Left kidney (tissue), 2 donors: ENCODE measurements around the gene CLDN34. TPM values are rescaled to one million over a fixed set of nuclear protein-coding genes. Genes with fewer than 3 reads are reported as not detected.
A peak's percentile ranks its signal among the peaks of the same experiment; 100 is the strongest.

Experiments used
- DNase-seq: peaks from one replicate; pipeline ENCODE4 v3.0.0-alpha.2; 2013
- polyA plus RNA-seq: library from polyadenylated mRNA; unstranded; fragments of 120-200 nt; gene quantifications from one replicate; pipeline ENCODE4 v1.2.1, GENCODE V29; 2013; ENCODE audit not compliant: insufficient read length

CLDN34 gene
- polyA plus RNA-seq, 1 donor, result 0.18 TPM

DNA sequence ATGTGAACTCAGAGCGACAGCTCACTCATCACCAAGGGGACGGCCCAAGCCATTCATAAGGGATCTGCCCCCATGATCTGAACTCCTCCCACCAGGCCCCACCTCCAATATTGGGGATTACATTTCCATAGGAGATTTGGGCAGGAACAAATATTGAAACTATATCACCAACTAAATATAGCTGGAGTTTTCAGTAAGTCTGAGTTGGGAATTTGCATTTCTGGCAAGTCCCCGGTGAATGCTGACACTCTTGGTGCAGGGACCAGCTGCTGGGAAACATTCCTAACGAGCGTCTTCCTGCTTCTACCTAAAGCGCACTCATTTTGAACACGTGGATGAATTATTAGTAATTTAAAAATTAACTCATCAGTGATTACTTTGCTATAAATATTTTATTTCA lies 13.2 kb downstream of the CLDN34 start:
- no peak for DNase-seq

DNA sequence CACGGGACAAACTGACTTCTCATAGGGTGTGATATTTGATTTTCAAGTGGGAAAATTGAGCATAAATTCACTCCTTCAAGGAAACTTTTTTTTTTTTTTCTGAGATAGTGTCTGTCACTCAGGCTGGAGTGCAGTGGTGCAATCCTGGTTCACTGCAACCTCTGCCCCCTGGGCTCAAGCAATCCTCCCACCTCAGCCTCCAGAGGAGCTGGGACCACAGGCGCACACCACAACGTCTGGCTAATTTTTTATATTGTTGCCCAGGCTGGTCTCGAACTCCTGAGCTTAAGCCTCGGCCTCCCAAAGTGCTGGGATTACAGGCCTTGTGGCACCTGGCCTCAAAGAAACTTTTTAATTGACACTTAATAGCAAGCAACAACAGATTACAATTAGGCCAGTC lies 13.8 kb downstream of the CLDN34 start:
- no peak for DNase-seq

DNA sequence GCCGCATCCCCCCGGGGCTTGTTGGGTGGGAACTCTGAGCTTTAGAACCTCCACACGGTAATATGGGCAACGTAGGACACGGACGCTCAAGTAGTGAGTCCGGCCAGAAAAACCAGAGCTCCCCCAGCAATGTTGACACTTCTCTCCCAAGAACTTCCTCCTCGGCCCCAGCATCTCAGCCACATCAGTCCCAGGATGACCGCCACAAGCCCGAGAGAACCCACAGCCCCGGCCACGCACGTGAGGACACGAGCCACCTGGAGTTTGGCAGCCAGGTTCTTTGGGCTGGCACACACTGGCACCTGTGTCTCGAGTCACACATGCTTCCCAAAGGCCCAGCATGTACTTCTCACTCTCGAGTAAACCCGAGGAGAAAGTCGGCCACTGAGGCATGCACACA lies 16.3 kb downstream of the CLDN34 start:
- DNase-seq, result no peak

DNA sequence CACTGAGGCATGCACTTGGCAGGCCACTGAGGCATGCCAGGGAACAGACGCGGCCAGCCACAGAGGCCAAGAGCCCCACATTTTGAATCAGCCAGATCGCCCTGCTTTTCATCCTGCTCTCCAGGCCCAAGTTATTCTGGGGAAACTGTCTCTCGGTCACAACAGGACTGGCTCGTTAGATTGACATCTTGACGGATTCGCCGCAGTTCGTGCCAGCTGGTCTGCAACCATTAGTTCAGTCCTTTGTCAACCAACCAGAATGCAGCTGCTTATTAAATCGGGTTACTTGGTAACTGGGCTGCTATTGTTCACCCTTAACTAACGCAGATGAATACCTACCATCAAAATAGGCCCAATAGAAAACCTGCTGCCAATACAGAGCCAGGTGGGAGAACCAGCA lies 16.7 kb downstream of the CLDN34 start:
- DNase-seq, result no peak

DNA sequence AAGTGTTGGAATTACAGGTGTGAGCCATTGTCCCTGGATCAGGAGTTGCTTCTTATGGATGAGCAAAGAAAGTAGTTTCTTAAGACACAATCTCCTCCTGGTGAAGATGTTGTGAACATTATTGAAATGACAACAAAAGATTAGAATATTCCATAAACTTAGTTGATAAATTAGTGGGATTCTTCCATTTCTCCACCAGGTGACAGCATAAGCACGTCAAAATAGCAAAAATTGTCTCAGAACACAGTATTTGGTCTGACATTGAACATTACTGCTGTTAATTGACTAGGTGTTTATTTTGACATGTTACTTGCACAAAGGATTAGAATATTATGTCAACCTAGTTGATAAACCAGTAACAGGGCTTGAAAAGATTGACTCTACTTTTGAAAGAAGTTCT lies 21.6 kb downstream of the CLDN34 start:
- no peak for DNase-seq

DNA sequence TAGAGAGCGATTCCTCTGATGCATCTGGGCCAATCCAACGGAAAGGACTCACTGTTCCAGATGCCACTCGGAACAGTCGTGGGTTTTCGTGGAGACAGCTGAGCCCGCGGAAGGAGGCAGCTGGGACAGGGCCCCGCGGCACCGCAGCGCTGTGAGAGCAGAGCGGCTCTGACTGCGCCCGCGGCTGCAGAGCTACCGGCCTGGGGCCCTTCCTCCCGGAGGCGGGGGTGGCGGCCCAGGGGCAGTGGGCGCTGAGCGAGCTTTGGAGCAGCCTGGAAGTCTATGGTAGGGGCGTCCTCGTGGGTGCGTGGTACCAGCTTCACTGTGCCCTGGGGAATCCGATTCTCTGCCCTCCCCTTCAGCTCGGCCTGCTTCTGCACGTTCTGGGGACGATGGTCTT lies 24.9 kb downstream of the CLDN34 start:
- DNase-seq, result no peak

DNA sequence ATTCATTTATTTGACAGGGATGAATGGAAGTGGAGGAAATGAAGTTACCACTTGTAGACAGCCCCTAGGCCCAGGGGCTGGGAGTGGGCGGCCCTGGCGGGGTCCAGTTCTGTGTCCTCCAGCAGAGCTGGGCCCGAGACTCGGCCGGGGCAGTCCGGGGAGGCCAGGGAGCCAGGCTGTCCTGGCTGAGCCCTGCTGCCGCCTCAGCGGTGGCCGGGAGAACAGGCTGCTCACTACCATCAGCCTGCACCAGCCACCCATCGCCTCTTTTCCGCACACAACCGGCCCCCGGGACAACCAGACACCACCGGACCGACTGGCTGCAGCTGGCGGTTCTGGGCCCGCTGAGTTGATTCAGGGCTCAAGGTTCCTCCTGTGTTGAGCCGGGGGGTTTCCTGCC lies 25.6 kb downstream of the CLDN34 start:
- DNase-seq, result no peak

DNA sequence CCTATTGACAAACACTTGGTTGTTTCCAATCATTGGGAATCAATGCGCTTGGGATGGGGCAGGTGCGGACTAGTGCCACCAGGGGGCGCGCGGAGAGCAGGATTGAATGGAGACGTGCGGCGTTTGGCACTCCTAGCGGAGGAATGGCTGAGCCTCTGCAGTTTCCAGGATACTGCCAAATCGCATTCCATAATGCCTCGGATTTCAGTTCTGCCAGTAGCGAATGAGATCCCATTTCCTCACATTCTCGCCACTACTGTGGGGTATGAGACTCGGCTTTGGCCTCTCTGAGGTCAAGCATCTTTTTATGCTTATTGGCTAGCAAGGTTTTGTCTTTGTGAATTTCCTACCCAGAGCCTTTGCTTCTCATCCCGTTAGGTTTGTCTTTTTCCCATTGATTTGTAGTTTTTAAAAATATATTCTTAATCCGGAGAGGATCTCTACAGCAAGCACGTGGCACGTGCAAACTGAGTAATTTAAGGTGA lies 28.7 kb downstream of the CLDN34 start:
- no peak for DNase-seq

DNA sequence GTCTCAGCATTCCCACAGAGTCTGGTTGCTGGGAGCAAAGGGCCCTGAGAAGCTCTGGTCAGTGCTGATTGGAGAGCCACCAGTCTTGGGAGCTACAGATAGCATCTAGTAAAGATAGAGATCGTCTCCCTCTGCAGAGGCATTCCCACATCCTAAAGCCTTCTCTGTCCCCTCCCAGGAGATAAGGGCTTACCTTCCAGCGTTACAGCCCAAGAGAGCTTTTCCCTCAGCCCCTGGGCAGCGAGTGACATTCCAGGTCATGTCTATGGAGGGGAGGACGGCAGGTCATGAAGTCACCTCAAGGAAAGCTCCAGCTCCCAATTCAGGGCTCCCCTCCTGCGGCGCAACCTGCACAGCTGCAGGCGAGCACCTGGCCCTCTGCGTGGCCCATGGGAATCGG lies 29.9 kb downstream of the CLDN34 start:
- no peak for DNase-seq

DNA sequence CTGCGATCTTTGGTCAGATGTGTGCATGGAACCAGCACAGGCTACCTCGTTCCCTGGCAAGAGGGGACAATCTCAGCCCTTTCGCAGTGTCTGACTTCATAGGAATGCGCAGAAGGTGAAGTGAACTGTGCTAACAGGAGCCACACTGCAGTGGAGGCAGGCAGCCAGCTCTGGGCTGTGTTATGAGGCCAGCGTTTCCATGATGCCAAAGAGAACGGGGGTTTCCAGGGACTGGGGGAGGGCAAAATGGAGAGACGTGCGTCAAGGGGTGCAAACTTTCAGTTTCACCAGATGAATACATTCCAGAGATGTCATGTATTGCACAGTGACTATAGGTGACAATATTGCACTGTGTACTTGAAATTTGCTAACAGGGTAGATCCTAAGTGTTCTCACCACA lies 30.4 kb downstream of the CLDN34 start:
- no peak for DNase-seq

DNA sequence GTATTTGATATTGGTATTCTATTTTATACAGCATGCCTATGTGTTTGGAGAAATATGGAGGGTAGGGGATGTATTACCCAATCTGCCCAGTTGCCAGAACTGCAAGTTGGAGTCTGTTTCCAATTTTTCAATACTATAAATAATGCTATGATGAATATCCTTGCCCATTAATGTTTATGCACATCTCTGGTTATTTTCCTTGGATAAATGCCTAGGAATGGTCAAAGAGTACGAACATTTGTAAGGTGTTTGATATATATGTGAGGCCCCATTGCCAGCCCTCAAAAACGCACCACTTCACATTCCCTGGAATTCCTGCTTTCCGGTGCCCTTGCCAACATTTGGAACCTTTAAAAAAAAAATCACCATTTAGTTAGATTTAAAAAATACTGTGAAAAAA lies 34.3 kb downstream of the CLDN34 start:
- DNase-seq, result no peak

DNA sequence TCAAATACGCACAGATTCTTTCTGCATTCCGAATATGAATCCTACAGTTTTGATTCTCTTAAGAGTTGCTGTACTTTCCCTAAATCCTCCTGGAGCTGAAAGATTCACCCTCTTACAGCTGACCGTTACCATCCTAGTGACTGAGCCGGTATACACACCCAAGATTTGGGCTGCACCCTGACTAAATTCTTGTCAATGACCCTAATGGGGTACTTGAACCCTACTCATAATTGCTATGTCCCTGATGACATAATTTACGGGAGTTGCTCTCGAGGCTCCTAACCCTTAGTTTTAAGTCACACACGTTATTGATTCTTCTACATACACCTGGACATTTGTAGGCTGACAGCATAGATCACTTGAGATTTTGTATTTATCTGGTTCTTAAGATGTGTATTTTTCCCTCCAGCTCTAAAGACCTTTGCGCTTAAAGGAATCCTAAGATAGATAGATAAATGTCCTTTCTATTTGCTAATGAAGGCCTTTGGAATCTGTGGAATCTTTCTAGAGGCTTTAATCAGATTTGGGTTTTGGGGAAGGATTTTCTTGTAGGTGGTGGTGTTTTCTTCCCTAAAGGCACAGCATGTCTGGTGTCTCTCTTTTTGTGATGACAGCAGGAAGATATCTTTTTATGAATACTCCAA lies 37.8 kb downstream of the CLDN34 start:
- no peak for DNase-seq

DNA sequence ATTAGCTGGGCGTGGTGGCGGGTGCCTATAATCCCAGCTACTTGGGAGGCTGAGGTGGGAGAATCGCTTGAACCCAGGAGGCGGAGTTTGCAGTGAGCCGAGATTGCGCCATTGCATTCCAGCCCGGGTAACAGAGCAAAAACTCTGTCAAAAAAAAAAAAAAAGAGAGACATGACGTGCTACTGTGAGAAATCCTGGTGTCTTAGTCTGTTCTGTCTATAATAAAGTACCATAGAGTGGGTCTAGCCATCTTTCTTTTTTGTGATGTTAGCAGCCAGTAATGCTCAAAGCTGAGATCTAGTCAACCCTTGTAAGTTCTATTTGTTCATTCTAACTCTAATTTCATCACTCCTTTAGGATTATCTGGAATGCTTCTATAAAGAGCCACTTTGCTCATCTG lies 38.9 kb downstream of the CLDN34 start:
- no peak for DNase-seq

DNA sequence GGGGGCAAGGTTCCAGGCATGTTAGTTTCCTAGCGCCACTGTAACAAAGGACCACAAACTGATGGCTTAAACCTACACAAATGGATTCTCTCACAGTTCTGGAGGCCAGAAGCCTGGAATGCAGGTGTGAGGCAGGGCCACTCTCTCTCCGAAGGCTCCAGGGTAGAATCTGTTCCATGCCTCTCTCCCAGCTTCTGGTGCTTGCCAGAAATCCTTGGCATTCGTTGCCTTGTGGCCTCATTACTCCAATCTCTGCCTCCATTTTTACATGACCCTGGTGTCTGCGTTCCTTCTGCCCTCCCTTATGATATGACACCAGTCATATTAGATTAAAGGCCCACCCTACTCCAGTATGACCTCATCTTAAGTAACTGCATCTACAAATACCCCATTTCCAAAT lies 39.6 kb downstream of the CLDN34 start:
- DNase-seq, result no peak

DNA sequence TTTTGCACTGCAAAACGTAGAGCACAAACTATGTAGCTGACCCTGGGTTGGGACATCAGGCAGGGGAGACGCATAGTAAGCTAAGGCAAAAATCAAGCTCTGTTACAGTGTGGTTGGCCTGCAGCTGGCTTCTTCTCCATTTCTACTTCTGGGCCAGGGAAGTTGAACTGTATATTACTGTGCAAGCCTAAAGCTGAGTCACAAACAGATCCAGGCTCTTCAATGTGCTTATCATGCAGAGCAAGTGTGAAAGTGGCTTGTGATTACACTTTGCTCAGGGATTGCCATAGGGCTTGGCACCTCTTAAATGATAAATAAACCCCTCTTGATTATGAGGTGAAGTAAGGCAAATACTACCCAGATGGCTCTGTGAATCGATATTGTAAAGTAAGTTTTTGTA lies 40.5 kb downstream of the CLDN34 start:
- DNase-seq, result no peak

DNA sequence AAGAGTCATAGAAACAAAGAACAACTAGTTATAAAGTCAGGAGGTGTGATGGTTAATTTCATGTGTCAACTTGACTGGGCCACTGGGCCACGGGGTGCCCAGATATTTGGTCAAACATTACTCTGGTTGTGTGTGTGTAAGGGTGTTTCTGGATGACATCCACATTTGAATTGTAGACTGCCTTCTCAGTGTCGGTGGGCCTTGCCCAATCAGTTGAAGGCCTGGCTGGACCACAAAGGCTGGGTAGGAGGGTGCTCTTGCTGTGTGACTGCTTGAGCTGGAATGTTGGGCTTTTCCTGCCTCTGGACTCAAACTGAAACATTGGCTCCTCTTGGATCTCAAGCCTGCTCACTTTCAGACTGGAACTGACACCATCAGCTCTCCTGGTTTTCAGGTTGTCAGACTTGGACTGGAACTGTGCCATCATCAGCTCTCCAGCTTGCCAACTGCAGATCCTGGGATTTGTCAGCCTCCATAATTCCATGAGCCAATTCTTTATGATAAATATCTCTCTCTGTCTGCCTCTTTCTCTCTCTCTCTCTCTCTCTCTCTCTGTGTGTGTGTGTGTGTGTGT lies 41.4 kb downstream of the CLDN34 start:
- no peak for DNase-seq

DNA sequence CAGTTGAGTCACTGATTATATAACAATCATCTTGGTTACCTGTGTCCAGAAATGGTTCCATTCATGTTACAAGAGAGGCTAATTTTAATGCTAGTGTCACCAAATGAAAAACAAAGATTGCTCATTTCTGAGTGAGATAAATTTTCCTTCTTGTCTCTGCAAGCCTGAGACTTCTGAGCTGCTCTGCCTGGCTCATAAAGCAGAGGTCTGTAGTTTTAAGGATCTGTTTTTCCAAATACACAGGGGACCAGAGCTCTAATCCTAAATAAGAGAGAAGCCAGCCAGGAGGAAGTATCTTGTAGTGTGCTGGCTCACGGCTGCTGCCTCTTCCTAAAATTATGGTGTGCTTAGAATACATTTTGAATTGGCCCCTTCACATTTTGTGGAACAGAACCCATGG lies 42.6 kb downstream of the CLDN34 start:
- DNase-seq, result no peak

DNA sequence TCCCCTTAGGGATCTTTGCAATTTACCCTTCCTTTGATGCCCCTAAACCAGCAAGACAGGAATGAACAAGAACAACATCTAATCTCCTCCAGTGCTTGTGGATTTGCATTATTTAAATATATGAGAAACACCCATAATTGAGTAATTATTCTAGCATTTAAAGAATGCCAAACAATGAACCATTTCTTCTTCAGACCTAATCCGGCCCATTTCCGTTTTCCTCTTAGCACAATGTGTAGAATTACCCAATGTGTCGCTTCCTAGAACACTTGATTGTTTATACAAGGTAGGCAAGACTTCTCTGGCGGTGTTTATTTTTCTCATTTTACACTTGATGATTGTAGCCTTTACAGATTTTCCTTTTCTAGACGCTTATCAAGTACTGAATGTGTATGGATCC lies 43.5 kb downstream of the CLDN34 start:
- DNase-seq, result no peak

DNA sequence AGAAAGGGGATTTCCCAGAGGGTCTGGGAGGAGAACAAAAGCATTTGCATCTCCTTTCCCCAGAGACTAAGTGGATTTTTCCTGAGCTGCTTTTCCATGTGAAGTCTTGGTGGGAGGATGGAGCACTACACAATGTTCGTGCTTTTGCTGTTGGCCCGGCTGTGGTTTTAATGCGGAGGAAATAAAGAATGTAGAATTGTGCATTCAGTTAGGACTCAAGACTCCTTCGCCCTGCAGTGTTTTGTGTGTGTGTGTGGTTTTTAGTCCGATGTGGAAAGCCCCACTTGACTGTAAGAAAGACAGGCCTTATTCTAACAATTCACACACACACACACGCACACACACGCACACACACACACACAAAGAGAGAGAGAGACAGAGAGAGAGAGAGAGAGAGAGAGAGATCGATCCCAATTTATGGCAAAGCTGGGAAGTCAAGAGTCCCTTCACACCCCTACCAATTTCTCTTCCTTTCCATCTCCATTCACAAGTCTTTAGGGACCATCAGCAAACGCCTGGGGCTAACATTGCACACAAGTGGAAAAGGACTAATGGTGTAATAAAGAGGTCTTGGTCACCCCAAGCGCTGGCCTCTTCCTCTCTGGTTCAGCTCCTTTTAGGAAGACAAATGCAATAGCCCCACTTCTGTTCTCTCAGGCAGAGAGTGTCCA lies 44.2 kb downstream of the CLDN34 start:
- no peak for DNase-seq

DNA sequence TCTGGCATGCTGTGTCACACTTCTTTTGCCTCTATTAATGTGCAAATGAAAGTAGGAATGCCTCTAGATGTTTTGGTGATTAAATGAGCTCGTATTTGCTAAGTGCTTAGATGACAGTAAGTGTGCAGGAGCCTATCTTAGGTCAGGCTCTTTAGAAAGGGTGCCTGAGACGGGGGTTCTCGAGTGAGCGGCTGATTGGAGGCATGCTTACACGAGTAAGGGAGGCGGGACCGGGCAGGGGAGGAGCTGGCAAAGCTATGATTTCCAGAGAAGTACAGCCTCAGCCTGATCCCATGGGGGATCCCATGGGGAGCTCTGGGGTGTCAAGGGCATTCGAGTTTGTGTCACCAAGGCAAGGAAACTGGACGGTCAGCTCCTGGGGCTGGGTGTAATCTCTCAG lies 44.8 kb downstream of the CLDN34 start:
- no peak for DNase-seq

DNA sequence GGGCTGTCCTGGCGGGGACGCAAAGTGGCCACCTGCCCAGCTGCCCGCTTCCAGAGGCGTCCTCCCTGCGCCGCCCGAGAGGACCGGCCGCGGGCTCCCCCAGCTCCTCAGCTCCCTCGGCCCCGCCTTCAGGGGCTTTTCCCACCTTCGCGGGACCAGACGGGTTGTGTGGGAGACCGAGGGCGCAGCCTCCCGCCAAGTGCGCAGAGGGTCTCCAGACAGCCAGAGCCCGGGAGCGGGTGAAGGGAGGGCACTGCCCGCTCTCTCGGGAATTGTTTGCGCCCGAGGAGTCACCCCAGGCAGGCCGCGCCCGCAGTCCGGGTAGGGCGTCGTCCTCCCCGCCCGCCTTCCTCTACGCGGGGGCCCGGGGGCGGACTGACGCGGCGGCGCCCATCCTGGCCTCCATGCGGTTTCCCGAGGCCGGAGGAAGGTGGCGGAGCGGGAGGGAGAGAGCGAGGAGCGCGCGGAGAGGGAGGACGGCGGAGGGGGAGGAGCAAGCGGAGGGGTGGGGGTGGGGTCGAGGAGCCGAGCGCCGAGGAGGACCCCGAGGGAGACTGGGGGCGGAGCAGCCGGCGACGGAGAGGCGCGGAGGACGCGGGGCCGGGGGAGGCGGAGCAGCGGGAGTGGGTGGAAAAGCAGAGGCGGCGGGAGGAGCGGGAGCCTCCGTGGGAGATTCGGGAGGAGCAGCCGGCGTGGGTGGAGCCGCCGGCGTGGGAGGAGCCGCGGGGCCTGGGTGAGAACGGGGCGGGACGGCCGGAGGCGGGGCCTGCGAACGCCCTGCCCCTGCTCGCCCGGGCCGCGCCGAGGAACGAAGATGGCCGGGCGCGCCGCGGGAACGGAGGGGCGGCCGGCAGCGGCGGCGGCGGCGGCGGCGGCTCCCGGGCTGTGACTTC lies 47.5 kb downstream of the CLDN34 start:
- peak; percentile 75 for DNase-seq

DNA sequence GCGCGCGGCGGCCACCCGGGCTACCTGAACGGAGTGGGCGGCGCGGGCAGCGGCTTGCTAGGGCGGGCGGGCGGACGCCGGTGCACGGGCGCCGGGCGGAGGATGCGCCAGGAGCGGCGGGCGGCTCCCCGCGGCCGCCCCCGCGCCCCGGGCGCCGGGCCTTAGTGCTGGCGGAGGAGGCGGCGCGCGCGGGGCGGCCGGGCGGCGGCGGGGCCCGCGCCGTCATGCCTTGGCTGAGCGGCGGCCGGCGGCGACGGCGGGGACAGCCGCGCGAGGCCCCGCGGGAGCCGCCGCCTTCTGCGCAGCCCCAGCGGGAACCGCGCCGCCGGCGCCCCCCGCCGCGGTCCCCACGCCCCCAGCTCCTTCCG lies 48.2 kb downstream of the CLDN34 start:
- DNase-seq, result no peak
